Gastroesophageal sphincter (tissue), 3 donors: Measurements from ENCODE around the gene COL4A2.
A peak's percentile ranks its signal among the peaks of the same experiment; 100 is the strongest.

Source experiments
- CTCF ChIP-seq, 4 experiments: fragments of 200-600 bp in 2 of 4; fragments of 450-650 bp in 2 of 4; sonication (generic) in 1 of 4; IDR thresholded peaks; one replicate each; pipeline ENCODE4 v1.5.1; 2017 to 2019; ENCODE audit warnings: antibody characterized with exemption in 4 of 4, mild to moderate bottlenecking in 2 of 4, moderate library complexity in 2 of 4
- EP300 ChIP-seq: sonication (generic); formaldehyde crosslinking; IDR thresholded peaks from one replicate; pipeline ENCODE4 v1.6.1; 2017; ENCODE audit warnings: antibody characterized with exemption, mild to moderate bottlenecking
- POLR2A ChIP-seq, 2 donors: fragments of 450-650 bp; IDR thresholded peaks; one replicate each; pipeline ENCODE4 v1.6.1; 2017; ENCODE audit warnings: antibody characterized with exemption in 2 of 2, mild to moderate bottlenecking in 2 of 2, moderate library complexity in 1 of 2
- POLR2AphosphoS5 ChIP-seq: sonication (generic); formaldehyde crosslinking; IDR thresholded peaks from one replicate; pipeline ENCODE4 v1.6.1; 2017; ENCODE audit warnings: antibody characterized with exemption

- no peak for TF ChIP-seq POLR2A (IDR thresholded peaks at IDR 0.05)
- no peak for TF ChIP-seq CTCF (IDR thresholded peaks at IDR 0.05)
- peak; percentile 21 for TF ChIP-seq POLR2AphosphoS5
- TF ChIP-seq EP300: no peak
Observed at GRCh38 chr13:110265341-110265681, 41.8 kb upstream of the COL4A2 start.
